ENCODE measurements around the gene DPYSL5. TPM values are rescaled to one million over a fixed set of nuclear protein-coding genes. Genes with fewer than 3 reads are reported as not detected.

DPYSL5 gene
- total and polyA plus RNA-seq, 2 donors (not counting 3 experiments of a cell fraction or from before 2014, with no cell fraction given): not detected

DNA sequence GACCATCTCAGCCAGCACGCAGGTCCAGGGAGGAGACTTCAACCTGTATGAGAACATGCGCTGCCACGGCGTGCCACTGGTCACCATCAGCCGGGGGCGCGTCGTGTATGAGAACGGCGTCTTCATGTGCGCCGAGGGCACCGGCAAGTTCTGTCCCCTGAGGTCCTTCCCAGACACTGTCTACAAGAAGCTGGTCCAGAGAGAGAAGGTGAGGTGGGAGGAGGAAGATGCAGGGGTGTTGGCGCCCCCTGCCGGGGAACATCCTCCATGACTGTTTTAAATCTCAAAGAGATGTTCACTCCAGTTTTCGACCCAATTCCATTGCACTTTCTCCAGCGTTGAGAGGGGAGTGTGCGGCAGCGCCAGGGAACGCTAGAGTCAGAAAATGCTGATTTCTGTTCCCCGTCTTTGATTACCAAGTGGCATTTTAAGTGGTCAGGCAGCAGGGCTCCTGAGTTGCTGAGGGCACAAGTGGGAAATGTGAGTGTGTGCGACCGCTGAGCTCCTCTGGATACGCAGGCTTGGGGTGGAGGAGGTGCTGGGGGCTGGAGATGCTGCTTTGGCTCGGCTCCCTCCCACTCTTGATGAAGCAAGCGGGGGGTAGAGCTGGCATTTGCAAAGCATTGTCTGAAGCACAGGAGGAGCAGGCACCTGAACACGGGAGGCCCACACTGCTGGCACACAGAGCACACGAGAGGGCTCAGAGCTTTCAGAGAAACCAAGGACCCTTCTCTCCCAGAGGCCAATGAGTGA is 94.8 kb downstream of the DPYSL5 start:
- Histone ChIP-seq H3K9me1 (replicated peaks; ENCODE audit: control insufficient read depth, extremely low read depth, insufficient read depth, low read length) (no peaks in the 10 kb centered on the region), H3K9me3 (replicated peaks; ENCODE audit: control insufficient read depth, insufficient read depth, low read length) (no peaks in the 10 kb centered on the region), H3K27ac (ENCODE audit: insufficient read depth, low read depth, low read length) (no peak overlapping the region), H3K27me3 (ENCODE audit: control insufficient read depth in 2 of 2, insufficient read depth in 2 of 2, low read length in 2 of 2) (peaks cover 3 to 4% of the 10 kb centered on the region in 2 experiments), H2AFZ (ENCODE audit: low read depth, low read length) (no peak overlapping the region), H3K36me3 (ENCODE audit: control insufficient read depth in 2 of 2, extremely low read depth in 1 of 2, insufficient read depth in 2 of 2, low read length in 2 of 2) (no peaks in the 10 kb centered on the region), H3K9ac (replicated peaks; ENCODE audit: extremely low read depth, insufficient read depth, low read length) (no peak overlapping the region), H3K4me1 (ENCODE audit: control insufficient read depth, extremely low read depth, insufficient read depth, low read length) (no peaks in the 10 kb centered on the region), H4K20me1 (replicated peaks; ENCODE audit: control insufficient read depth, extremely low read depth, insufficient read depth, low read length) (no peaks in the 10 kb centered on the region), H3K79me2 (ENCODE audit: control insufficient read depth, insufficient read depth, low read length) (no peaks in the 10 kb centered on the region), H3K4me3 (replicated peaks in 1 of 3; ENCODE audit: insufficient read depth in 1 of 3, low read depth in 1 of 3, low read length in 3 of 3) (no peak overlapping the region), H3K4me2 (ENCODE audit: insufficient read depth, low read length) (no peak overlapping the region)
- no peak for TF ChIP-seq GATA2 (IDR thresholded peaks at IDR 0.05; ENCODE audit: insufficient read depth, insufficient read length, low read depth, low read length)
- TF ChIP-seq FOS (IDR thresholded peaks at IDR 0.05; ENCODE audit: borderline replicate concordance, insufficient read depth, low read length): no peak
- no peak for TF ChIP-seq MYC (IDR thresholded peaks at IDR 0.05; ENCODE audit: low read depth, low read length)
- TF ChIP-seq, protein P1, sequence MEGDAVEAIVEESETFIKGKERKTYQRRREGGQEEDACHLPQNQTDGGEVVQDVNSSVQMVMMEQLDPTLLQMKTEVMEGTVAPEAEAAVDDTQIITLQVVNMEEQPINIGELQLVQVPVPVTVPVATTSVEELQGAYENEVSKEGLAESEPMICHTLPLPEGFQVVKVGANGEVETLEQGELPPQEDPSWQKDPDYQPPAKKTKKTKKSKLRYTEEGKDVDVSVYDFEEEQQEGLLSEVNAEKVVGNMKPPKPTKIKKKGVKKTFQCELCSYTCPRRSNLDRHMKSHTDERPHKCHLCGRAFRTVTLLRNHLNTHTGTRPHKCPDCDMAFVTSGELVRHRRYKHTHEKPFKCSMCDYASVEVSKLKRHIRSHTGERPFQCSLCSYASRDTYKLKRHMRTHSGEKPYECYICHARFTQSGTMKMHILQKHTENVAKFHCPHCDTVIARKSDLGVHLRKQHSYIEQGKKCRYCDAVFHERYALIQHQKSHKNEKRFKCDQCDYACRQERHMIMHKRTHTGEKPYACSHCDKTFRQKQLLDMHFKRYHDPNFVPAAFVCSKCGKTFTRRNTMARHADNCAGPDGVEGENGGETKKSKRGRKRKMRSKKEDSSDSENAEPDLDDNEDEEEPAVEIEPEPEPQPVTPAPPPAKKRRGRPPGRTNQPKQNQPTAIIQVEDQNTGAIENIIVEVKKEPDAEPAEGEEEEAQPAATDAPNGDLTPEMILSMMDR (IDR thresholded peaks at IDR 0.05; ENCODE audit: extremely low read depth in 1 of 2, insufficient read depth in 1 of 2, low read depth in 1 of 2, low read length in 2 of 2): peak; percentile 78
- TF ChIP-seq JUN (IDR thresholded peaks at IDR 0.05; ENCODE audit: borderline replicate concordance, insufficient read depth, insufficient read length, low read depth): no peak
- POLR2A ChIA-PET: no interaction called here
- no peak for FAIRE-seq
- dilution Hi-C loops (cut with MboI; ENCODE audit: extremely low pct_ligation_motif_present, low sequenced_read_pairs) (no loop called here), intact Hi-C loops (cut with micrococcal nuclease) (loop anchor here (1.0 kb wide), 1 partner anchor 96 kb away; no protein-coding TSS in a partner anchor)
- CTCF ChIA-PET: interaction anchor here (0.6 to 7.2 kb wide), 28 partner anchors 10 to 336 kb away, joined by 3 to 210 read pairs (median 5); partner anchors contain the start of genes AGBL5 and DPYSL5
- BruUV-seq (replicated peaks): no TSS peak
- DNase-seq (ENCODE audit: low read depth, low spot score): peak; percentile 46
